Globus pallidus (tissue), 1 donor: Measurements from ENCODE around the gene TRPV4.
"Not testable (repeated sequence)": the region's sequence is repeated elsewhere in the genome, so short reads cannot be mapped to it uniquely, and the experiment has no call there.

Experiments
- DNase-seq: peaks from one replicate; pipeline ENCODE4 v3.0.0-alpha.2; 2015; ENCODE audit warnings: low spot score

TRPV4 gene

DNA sequence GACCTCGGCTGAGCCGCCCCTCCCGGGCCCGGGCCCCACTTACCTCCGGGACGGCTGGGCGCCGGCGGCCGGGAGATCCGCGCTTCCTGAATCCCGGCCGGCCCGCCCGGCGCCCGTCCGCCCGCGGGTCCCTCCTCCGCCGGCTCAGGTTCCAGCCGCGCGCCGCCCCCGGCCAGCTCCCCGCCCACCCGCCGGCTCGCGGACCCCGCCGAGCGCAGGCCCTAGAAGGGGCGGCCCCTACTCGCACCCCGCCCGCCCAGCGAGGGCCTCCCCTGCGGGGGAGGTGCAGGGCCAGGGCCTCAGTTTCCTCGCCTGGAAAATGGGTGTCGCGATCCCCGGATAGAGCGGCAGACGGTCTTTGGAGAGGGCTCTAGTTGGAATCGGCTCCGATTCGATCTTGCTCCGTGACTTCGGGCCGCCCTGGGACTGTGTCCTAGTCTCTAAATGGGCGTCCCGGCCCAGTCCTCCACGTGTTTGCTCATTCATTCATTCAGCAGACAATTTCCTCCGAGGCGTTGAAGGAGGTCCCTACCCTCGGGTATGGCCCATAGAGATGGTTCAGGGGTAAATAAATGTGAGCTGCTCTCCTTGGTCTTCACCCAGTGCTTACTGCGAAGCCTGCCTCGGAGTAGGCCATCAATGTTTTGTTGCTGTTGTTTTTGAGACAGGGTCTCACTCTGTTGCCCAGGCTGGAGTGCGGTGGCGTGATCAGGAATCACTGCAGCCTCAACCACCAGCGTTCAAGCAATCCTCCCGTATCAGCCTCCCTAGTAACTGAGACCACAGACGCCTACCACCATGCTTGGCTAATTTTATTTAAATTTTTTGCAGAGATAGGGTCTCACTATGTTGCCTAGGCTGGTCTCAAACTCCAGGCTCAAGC, at the start of gene TRPV4:
TRPV4 (minus strand) TSS at position 92 of the 883 bp plus-strand sequence. CDS start 18,602 bp downstream, outside the sequence.
- DNase-seq, result no peak

DNA sequence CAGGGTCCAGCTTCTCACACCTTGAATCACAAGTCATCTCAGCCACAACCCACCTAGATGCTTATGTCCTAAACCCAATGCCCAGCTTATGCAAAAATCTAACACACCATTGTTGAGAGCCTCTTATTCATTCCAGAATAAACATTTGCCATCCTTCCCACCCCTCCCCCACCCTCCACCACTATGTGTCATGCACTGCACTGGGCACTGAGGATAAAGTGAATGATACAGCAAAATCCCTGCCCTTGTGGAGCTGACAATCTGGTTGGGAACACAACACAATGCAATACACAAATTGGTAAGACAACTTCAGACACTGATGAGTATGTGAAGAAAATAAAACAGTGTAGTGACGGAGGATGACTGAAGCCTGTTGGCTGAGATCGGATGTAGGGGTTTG, 48.6 kb upstream of the TRPV4 start:
- DNase-seq, result no peak

DNA sequence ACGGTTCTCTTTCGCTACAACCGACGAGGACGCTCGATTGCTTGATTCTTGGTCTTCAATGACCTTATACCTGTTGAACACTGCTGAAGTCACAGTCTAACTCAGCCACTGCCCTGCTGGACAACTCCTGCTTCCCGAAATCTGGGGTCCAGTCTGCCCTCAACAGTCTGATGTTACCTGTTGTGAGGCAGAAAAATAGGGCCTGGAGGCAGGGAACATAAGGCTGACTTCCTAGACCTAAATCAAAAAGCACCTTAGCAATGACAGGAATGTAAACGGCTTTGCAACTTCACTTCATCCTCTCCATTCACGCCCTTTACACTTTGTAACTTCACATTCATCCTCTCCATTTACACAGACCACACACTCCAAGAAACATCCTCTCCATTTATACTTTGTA, 47.7 kb upstream of the TRPV4 start:
- no peak for DNase-seq

DNA sequence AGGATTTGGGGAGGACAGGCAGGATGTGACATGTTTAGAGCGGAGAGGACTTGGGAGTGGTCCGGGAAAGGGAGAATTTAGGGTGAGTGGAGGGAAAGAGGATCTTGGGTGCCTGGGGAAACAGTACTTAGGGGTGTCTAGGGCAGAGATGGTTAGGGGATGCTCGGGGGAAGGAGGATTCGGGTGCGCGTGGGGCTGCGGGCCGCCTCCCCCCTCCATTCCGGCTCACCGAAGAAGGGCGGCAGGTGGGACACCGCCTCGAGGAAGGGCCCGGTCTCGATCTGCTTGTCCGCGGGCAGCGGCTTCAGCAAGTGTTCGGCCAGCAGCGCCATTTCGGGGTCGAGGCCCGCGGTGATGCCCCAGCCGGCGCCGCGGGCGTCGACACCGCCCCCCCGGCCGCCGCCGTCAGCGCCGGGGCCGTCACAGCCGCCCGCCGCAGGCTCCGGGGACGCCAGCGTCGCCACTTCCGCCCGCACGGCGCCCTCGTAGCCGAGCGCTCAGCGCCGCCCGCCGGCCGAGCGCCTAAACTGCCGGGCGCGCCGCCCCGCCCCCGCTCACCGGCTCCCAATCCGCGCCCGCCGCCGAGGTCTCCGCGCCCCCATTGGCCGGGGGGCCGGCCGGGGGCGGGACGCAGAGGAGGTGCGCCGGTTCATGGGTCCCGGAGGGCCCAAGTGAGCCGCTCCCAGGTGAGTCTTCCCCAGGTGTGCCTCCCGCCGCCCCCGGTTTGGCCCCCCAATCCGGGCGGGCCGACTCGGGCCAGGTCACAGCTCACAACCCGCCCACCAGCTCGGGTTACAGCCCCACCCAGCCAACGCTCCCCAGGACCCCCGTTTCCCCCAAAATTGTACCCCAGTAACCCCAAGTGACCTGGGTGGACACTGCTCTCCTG, 47.1 kb upstream of the TRPV4 start, which contains the start of gene GLTP:
GLTP (minus strand) TSS at position 499 of the 889 bp plus-strand sequence; CDS start at position 332, 167 bp downstream.
- peak; percentile 84 for DNase-seq

DNA sequence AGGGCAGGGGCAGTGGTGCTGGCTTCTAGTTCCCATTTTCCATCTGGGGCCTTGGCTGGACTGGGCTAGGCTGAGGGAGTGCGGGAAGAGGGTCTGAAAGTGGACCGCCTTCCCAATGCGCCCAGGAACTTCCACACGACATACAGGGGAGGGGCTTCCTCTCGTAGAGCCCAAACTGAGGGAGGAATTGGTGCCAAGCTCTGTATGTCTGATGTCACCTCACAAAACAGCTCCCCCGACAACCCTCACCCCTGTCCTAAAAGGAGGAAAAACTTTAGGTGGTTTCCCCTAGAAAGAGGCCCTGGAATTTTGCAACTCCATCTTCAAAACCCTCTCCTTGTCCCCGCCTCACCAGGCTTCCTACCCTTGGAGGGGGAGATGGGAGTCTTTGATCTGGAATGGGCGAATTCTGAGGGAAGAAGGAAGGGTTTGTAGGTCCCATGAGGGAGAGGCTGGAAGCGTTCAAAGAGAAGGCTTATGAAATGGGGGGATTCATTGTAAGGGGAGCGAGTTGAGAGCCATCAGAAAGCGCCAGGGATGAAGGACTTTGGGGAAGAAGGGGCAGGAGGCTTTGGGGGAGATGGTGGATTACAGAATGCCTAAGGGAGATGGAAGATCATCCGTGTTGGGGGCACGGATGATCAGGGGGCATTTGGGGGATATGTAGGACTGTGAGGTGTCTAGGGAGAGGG, 46.3 kb upstream of the TRPV4 start:
- DNase-seq, result peak; percentile 71

DNA sequence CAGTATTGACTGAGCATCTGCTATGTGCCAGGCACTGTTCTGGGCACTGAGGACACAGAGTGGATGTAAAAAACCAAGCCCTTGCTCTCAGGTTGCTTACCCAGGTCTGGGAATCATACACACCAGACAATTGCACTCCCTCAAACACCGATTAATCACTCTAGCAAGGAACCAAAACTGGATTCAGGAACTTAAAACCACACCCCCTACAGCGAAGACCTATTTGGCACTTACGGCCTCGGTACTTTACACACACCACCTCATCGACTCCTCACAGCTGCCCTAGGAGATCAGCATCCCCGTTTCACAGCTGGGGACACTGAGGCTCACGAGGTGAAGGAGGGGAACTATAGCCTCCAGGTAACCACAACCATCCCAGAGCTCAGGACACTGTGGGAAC, 45.6 kb upstream of the TRPV4 start:
- no peak for DNase-seq

DNA sequence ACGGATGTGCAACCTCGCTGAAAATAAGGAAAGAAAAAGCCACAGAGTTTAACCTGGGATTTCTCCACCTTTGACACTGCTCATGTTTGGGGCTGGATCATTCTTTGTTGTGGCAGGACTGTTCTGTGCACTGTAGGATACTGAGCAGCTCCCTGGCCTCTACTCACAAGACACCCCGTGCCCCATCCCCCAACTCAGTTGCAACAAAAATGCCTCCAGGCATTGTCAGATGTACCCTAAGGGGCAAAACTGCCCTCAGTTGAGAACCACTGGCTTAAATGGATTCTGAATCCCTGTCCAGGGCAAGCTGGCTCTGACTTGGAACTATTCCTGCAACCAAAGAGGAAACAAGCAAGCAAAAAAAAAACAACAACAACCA, 45.0 kb upstream of the TRPV4 start:
- no peak for DNase-seq

DNA sequence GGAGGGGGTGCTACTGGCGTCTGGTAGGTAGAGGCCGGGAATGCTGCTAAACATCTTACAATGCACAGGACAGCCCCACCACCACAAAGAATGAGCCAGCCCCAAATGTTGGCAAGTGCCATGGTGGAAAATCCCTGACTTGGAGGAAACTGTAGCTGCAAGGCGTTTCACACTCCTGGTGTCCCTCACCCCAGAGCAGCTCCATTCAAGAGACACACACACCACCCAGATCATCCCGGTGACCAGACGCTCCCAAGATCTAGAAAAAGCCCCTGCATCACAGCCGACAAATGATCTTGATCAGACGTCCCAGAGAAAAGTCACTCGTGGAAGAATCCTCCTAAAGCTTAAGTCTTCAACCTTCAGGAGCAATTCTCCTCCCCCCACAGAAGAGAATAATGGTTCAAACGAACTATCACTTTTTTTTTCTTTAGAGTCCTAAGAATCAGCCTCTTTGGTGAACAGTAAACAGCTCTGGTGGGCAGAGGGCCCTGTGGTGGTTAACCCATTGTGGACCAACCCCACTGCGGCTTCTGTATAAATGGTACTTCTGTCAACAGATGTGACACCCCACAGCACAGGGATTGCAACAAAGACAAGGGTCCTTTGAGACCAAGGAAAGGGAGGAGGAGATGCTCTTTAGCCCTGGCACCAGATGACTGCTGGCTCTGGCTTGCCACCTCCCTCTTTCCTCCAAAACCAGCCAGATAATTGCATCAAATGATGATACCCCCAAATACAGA, 44.5 kb upstream of the TRPV4 start:
- DNase-seq, result peak; percentile 90

DNA sequence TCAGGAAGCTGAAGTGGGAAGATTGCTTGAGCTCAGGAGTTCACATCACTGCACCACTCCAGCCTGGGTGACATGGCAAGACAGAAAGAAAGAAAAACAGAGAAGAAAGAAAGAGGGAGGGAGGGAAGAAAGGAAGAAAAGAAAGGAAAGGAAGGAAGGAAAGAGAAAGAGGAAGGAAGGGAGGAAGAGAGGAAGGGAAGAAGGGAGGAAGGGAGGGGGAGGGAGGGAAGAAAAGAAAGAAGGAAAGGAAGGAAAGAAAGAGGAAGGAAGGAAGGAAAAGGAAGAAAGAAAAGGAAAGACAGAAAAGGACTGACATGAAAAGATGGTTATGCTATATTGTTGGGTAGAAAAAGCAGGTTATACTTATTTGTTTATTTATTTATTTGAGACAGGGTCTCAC, 43.2 kb upstream of the TRPV4 start:
- DNase-seq, result no peak

DNA sequence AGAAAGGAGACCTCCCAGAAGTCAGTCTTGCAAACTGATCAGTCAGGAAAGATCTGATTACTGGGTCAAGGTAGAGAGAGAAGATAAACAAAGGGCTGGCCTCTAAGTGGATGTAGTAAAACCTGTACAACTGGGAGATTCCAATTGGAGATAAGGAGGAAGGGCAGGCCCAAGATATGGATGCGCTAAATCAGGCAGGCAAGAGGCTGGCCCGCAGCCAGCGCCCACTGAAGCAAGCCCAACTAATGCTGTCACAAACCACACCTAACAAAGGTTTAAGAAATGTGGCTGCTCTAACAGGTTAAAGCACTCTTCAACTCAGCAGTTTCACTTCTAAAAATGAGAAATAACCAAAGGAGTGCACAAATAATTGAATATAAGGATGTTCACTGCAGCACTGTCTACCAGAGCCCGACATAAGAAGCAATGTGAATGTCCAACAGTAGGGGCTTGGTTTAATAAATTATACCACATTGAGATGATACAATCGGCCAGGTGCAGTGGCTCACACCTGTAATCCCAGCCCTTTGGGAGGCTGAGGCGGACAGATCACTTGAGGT, 42.5 kb upstream of the TRPV4 start:
- no peak for DNase-seq

DNA sequence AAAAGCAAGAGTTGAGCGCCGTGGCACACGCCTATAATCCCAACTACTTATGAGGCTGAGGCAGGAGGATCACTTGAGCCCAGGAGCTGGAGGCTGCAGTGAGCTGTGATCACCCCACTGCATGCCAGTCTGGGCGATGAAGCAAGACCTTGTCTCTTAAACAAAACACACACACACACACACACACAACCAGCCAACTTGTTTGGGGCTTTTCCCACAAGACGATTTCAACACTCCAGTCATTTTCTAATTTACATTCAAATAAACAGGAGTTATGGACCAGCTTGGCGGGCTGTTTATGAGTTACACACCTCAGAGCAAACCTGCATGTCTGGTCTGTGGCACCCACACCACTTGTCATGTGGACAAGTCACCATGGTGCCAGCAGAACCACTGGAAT, 40.5 kb upstream of the TRPV4 start:
- DNase-seq, result no peak

DNA sequence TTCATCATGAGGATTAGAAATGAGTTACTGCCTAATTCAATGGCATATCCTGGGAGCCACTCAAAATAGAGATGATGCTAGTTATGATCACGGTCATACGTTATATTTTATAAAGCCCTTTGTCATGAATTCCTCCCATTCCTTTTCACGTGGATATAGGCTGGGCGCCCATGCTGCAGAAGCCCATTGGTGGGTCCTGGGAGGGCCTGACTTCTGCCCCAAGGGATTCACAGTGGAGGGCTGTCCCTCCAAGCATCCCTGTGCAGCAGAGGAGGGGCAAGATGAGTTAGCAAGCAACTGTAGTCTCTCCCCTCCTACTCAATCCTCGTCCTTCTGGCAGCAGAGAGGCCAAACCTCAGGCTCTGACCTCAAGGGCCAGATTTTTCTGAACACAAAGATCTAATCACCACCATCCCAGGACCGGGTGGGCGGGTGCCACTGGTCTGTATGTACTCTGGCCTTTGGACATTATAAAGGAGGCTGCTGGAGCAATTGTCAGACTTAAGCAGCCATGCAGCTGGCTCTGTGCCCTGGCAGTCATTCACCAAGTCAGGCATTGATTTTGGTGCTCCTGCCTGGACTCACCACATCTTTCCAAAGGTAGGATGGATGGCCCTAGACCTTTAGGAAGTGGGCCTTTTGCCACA, 38.6 kb upstream of the TRPV4 start:
- DNase-seq, result no peak

DNA sequence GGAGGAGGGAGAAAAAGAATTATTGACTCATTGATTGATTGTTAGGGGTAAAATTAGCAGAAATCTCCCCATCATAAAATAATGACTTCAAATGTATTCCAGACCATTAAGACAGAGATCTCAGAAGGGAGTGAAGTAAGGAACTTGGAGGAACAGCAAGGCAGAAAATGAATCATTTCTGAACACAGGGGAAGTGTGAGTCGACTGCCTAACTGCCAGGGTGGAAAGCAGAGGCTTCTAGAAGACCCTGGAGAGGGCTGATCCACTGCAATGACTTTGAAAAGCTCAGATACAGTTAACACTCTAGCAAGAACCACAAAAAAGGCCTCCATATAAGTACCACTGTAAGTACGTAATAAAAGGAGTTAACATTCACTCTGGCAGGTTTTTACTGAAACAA, 37.5 kb upstream of the TRPV4 start:
- DNase-seq, result no peak

DNA sequence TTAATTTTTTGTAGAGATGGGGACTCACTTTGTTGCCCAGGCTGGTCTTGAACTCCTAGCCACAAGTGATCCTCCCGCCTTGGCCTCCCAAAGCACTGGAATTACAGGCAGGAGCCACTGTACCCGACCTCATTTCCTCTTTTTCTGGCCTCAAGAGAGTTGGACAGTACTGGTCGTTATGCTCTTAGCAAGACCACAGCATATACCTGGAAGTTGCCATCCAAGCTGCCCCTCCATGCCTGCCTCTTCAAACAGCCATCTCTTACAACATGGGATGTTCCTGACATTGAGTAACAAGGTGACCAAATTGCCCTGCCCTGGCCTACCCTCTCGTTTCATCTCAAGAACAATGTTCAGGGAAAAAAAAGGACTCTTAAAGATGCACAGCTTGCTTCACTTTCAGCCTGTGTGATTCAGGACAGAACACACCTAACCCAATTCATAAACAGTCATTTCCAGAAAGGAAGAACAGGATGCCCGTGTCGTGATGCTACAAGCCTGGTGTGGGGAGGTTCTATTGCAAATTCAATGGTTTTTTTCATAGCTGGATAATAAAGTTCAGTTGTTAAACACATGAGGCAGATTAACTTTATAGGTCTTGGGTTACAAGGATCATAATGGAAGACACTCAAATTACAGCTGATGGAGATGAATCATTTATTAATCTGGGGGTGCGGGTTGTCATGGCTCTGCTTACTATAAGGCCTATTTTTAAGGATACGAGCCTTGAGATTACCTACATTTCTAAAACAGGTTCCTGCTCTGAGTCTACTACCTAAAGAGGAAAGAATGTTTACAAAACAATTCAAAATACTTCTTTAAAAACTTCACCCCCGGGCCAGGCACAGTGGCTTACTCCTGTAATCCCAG, 35.2 kb upstream of the TRPV4 start:
- no peak for DNase-seq

DNA sequence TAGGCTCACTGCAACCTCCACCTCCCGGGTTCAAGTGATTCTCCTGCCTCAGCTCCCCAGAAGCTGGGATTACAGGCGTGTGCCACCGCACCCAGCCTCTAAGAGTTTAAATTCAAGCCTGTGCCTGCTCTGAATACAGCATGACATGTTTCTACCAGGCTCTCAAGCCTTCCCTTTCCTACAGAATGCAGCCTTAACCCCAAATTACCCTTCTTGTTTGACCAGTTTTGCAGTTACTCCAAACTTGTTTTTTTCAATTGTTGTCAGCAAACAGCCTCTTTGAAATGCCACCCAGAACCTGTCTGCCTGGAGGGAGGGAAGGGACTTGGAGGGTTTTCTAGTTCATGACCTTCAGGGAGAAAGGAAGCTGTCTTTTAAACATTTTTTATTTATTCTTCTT, 31.7 kb upstream of the TRPV4 start:
- no peak for DNase-seq

DNA sequence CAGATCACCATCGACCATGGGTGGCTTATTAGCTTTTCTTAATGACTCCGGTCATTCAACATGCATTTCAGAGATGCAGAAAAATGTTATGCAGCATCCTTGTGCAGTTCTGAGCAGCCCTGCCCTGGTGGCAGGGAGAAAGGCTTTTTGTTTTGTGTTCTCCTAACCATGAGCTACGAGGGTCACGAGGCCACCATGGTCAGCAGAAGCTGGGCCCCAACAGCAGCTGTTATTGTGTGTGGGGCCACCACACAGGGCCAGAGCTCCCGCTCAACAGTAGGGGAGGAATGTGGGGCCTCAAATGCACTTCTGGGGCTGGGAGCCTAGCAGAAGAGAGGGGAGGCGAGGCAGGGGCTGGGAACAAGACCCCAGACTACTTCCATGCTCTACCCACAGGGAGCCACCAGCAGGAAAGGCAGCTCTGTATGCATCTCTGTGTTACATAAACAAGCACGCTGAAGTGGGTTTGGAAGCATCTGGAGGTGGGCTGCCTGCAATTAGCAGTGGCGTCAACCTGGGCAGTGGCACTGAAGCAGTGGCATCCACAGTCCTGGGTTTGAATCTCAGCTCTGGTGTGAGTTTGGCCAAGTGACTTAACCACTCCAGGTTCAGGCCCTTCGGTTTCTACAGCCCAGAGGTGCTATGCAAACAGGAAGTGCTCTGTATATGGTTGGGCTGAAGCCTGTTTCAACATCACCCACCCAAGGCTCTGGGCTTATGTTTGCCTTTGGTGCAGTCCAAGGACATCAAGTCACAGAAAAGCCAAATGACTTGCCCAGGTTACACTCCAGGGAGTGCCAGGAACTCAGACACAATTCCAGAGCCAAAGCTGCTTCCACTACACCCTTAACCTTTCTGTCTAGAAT, 30.9 kb upstream of the TRPV4 start:
- peak; percentile 96 for DNase-seq

DNA sequence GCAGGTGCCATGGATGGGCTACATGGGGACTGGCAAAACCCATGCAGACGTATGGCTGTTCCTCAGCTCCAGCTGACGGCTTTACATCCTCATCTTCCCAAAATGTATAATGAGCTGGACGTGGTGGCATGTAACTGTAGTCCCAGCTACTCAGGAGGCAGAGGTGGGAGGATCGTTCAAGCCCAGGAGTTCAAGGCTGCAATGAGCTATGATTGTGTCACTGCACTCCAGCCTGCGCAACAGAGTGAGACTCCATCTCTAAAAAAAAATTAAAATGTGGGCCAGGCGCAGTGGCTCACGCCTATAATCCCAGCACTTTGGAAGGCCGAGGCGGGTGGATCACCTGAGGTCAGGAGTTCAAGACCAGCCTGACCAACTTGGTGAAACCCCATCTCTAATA, 29.3 kb upstream of the TRPV4 start:
- DNase-seq, result not testable (repeated sequence)

DNA sequence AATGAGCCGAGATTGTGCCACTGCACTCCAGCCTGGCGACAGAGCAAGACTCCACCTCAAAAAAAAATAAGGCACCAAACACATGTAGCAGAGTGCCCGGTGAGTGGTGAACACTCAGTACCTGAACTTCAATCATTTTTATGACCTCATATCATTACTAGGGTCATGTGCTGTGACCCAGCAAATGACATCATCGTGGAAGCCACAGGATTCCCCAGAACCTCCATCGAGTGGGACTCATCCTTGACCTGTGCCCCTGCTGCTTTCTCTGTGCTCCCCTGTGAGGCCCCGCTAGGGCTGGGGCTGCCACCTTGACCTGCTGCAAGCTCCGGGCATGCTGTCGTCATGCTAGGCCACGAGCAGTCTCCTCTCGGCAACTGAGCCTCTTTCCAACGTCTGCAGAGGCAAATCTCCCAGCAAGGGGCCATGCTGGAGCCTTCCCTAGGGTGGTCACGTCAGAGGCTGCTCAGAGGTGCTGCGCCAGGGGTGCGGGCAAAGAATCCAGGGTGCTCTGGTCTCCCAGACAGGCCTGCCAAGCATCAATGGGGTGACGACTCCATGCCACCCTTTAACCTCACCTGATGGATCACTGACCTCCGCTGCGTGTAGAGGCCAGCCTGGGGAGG, 28.6 kb upstream of the TRPV4 start:
- no peak for DNase-seq
